ENCODE results near the gene TMEM130.

Gene TMEM130

GRCh38 chr7:98807068-98808048, 62.5 kb downstream of the TMEM130 start:
- no peak for DNase-seq (ENCODE audit: low spot score)

- DNase-seq (ENCODE audit: low spot score): no peak
Observed at GRCh38 chr7:98805956-98806838, 63.6 kb downstream of the TMEM130 start.

- DNase-seq (ENCODE audit: low spot score): no peak
Observed at GRCh38 chr7:98802781-98803110, 67.1 kb downstream of the TMEM130 start.

GRCh38 chr7:98802088-98802780, 67.6 kb downstream of the TMEM130 start:
- no peak for DNase-seq (ENCODE audit: low spot score)

GRCh38 chr7:98800996-98801395, 68.8 kb downstream of the TMEM130 start:
- DNase-seq (ENCODE audit: low spot score): no peak

DNA sequence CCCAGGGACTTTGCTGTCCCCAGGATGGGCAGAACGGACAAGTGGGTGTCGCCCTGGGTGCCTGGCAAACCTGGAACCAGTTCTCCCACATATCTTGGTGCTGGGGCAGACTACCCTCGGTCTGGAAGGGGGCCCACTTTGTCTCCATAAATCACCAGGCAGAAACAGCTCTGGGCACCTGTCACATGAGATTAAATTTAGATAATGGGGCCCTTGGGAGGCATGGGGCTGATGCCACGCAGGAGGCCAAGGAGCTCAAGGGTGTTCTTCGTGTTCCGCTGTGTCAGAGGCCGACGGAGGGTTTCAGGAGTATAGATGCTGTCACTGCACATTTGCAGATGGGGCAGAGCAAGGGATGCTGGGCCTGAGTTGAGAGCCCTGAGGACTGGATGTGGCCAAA, 72.7 kb downstream of the TMEM130 start:
- DNase-seq (ENCODE audit: low spot score): no peak

All from HuH-7.5 (cell line).